ENCODE measurements around the gene SMPD4. TPM values are rescaled to one million over a fixed set of nuclear protein-coding genes. Genes with fewer than 3 reads are reported as not detected.
A peak's percentile ranks its signal among the peaks of the same experiment; 100 is the strongest.

Gene SMPD4
- total and polyA plus RNA-seq, 2 of the 13 experiments (the other 11 are each of a cell fraction or from before 2014, with no cell fraction given): 63.2 to 70.5 TPM

- TF ChIP-seq SKIL (CRISPR knock-in tag; IDR thresholded peaks at IDR 0.05; ENCODE audit: borderline replicate concordance) (0 out of 2 replicates have a peak, but pooled peaks have one; percentile 37), HIC2 (CRISPR knock-in tag; IDR thresholded peaks at IDR 0.05; ENCODE audit: low read depth) (peak; percentile 39), ZNF788 (CRISPR knock-in tag; IDR thresholded peaks at IDR 0.05; ENCODE audit: borderline replicate concordance) (0 out of 2 replicates have a peak, but pooled peaks have one; percentile 39), CTCF (CRISPR knock-in tag; IDR thresholded peaks at IDR 0.05) (peak; percentile 81), SKI (IDR thresholded peaks at IDR 0.05; ENCODE audit: partially characterized antibody) (peak; percentile 46), CSRNP1 (CRISPR knock-in tag; IDR thresholded peaks at IDR 0.05) (peak; percentile 82), ZNF616 (CRISPR knock-in tag; IDR thresholded peaks at IDR 0.05; ENCODE audit: low read depth) (peak; percentile 71; the same call in 1 of the 2 replicates), BATF2 (CRISPR knock-in tag; IDR thresholded peaks at IDR 0.05) (peak; percentile 85; the same call in 1 of the 2 replicates), ZNF784 (CRISPR knock-in tag; IDR thresholded peaks at IDR 0.05; ENCODE audit: borderline replicate concordance) (peak; percentile 55; the same call in 1 of the 2 replicates), E2F5 (CRISPR knock-in tag; conservative IDR thresholded peaks at IDR 0.05) (peak; percentile 72; the same call in 1 of the 2 replicates), POGK (CRISPR knock-in tag; conservative IDR thresholded peaks at IDR 0.05) (peak; percentile 81), RBM39 (IDR thresholded peaks at IDR 0.05; ENCODE audit: low read depth, low read length, poor library complexity, severe bottlenecking) (peak; percentile 66), CCDC6 (CRISPR knock-in tag; IDR thresholded peaks at IDR 0.05) (peak; percentile 77; the same call in 1 of the 2 replicates)
These were observed 679 bp upstream of the SMPD4 start, which contains the start of gene MZT2B (continued) for GRCh38 chr2:130181880-130182682.

All from HepG2 (cell line).